ENCODE measurements around the gene PHLDA3. TPM values are rescaled to one million over a fixed set of nuclear protein-coding genes. Genes with fewer than 3 reads are reported as not detected.

PHLDA3 gene
- total RNA-seq, 2 donors from 2014 or later, result 13.1 to 21.2 TPM

- intact Hi-C loops (cut with DNase I), result no loop called here
- Histone ChIP-seq H3K9me3 (no peaks in the 10 kb centered on the region), H3K36me3 (no peaks in the 10 kb centered on the region), H3K4me1 (no peaks in the 10 kb centered on the region), H3K9ac (ENCODE audit: low read depth in 2 of 2, low read length in 2 of 2) (no peak overlapping the region), H3K27me3 (no peaks in the 10 kb centered on the region), H3K27ac (no peak overlapping the region), H3K4me3 (no peak overlapping the region)
- DNase-seq, result no peak
- no peak for TF ChIP-seq CTCF (IDR thresholded peaks at IDR 0.05)
Observed at GRCh38 chr1:201430776-201431175, 38.2 kb downstream of the PHLDA3 start.

DNA sequence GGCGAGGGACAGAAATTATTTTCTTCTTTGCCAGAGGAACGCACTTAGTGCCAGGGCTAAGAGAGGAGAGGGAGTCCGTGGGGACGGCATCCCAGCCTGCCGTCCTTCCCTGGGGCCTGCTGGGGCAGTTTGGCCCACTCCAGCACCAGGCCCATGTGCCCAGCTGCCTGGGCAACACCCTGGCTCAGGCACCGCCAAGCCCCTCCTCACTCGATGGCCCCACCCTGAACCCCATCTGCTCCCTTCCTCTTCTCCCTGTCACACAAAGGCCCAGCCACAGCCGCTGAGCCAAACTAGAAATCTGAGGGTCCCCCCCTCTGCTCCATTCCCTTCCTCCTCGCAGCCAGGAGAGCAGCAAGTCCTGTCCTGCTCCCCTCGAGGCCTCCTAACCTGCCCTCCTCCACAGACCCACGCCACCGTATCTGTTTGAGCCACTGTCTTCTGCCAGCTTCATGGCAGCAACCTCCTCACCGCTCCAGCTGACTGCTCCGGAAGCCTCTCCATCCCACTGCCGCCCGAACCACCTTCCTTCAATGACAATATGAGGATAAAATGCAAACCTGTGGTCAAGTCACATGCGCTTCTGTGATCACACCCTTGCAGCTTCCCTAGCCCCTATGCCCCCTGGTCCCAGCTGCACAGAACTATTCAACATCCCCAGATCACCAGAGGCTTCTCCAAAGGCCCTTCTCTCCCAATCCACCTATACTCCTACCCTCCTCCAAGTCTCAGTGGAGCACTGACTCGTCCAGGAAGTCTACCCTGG is 39.1 kb downstream of the PHLDA3 start:
- Histone ChIP-seq H3K27ac (no peak overlapping the region), H3K9ac (ENCODE audit: low read depth in 2 of 2, low read length in 2 of 2) (no peak overlapping the region), H3K36me3 (no peaks in the 10 kb centered on the region), H3K27me3 (no peaks in the 10 kb centered on the region), H3K4me1 (no peaks in the 10 kb centered on the region), H3K4me3 (no peak overlapping the region), H3K9me3 (no peaks in the 10 kb centered on the region)
- intact Hi-C loops (cut with DNase I), result no loop called here
- DNase-seq, result no peak
- TF ChIP-seq CTCF (IDR thresholded peaks at IDR 0.05), result no peak

DNA sequence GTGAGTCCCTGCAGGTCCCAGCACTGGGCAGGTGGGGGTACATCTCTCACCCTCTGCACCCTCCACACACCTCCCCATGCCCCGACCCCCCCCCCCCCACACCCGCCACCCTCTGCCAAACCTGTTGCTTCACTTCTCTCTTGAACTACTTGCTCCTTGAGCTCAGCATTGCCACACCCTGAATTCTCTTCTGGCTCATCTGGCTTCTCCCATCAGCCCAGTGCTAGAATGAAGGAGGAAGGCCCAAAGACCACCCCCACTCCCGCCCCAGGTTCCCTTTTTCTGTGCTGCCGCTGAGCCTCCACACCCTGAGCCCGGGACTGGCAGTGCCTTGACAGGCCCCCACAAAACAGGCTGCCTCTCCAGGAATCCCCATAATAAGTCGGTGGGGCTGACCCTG is 41.0 kb downstream of the PHLDA3 start:
- Histone ChIP-seq H3K9ac (ENCODE audit: low read depth in 2 of 2, low read length in 2 of 2) (no peak overlapping the region), H3K9me3 (no peaks in the 10 kb centered on the region), H3K36me3 (no peaks in the 10 kb centered on the region), H3K27me3 (no peaks in the 10 kb centered on the region), H3K4me1 (no peaks in the 10 kb centered on the region), H3K4me3 (no peak overlapping the region), H3K27ac (no peak overlapping the region)
- no peak for TF ChIP-seq CTCF (IDR thresholded peaks at IDR 0.05)
- intact Hi-C loops (cut with DNase I), result no loop called here
- no peak for DNase-seq

- H3K9me3 ChIP-seq, result no peaks in the 10 kb centered on the region
- no peak overlapping the region for H3K9ac ChIP-seq (ENCODE audit: low read depth in 2 of 2, low read length in 2 of 2)
- DNase-seq, result no peak
- no peaks in the 10 kb centered on the region for H3K4me1 ChIP-seq
- no peak overlapping the region for H3K27ac ChIP-seq
- intact Hi-C loops (cut with DNase I), result no loop called here
- H3K4me3 ChIP-seq, result no peak overlapping the region
- TF ChIP-seq CTCF (IDR thresholded peaks at IDR 0.05), result no peak
- H3K36me3 ChIP-seq, result no peaks in the 10 kb centered on the region
- no peaks in the 10 kb centered on the region for H3K27me3 ChIP-seq
Observed at GRCh38 chr1:201426479-201427310, 42.3 kb downstream of the PHLDA3 start.

DNA sequence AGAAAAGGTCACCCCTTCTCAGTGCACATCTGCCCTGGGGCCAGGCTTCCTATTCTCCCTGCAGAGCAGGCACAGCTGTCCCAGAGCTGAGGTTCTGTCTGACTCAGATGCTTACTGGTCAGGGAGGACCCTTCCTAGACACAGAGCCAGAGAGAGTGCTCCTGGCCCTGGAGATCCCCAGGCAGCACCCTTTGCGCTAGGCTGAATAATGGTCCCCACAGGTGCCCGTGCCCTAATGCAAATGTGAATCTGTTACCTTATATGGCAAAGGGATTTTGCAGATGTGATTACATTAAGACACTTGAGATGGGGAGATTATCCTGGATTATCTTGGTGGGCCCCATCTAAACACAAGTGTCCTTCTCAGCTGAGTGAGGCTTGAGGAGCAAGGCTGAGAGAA is 44.8 kb downstream of the PHLDA3 start:
- H3K9ac ChIP-seq (ENCODE audit: low read depth in 2 of 2, low read length in 2 of 2), result no peak overlapping the region

More for the DNA sequence above, 44.8 kb downstream of the PHLDA3 start:
- Histone ChIP-seq H3K4me1 (no peaks in the 10 kb centered on the region), H3K4me3 (no peak overlapping the region), H3K27me3 (no peaks in the 10 kb centered on the region), H3K9me3 (no peaks in the 10 kb centered on the region), H3K36me3 (no peaks in the 10 kb centered on the region), H3K27ac (no peak overlapping the region)
- no peak for TF ChIP-seq CTCF (IDR thresholded peaks at IDR 0.05)
- intact Hi-C loops (cut with DNase I), result no loop called here
- DNase-seq, result no peak
